Breast epithelium (tissue), 4 donors: ENCODE data around the gene UBAC2. TPM values are rescaled to one million over a fixed set of nuclear protein-coding genes. Genes with fewer than 3 reads are reported as not detected.

ENCODE experiments used
- DNase-seq, 2 donors: peaks; one replicate each; pipeline ENCODE4 v3.0.0-alpha.2; 2019; ENCODE audit warnings: low spot score in 2 of 2
- H3K27ac ChIP-seq, 2 donors: fragments of 200-600 bp; sonication (generic) in 1 of 2; one replicate each; pipeline ENCODE4 v1.5.1; 2016 to 2019; ENCODE audit warnings: mild to moderate bottlenecking in 1 of 2
- H3K27me3 ChIP-seq, 2 donors: fragments of 200-600 bp; sonication (generic) in 1 of 2; one replicate each; pipeline versions ENCODE4 v1.5.1 to v1.6.0; 2017 to 2019; ENCODE audit warnings: control low read depth in 1 of 2, mild to moderate bottlenecking in 1 of 2
- H3K36me3 ChIP-seq: fragments of 200-600 bp; one replicate; pipeline ENCODE4 v1.5.1; 2019
- H3K4me1 ChIP-seq, 2 donors: fragments of 200-600 bp; sonication (generic); one replicate each; pipeline ENCODE4 v1.5.1; 2016 to 2019; ENCODE audit warnings: control low read depth in 1 of 2
- H3K4me3 ChIP-seq, 3 donors: fragments of 200-600 bp; sonication (generic); 1 replicate in 2 of 3; 2 replicates in 1 of 3; pipeline ENCODE4 v1.5.1; 2016 to 2019; ENCODE audit warnings: mild to moderate bottlenecking in 3 of 3, moderate library complexity in 2 of 3
- H3K9me3 ChIP-seq, 2 donors: fragments of 200-600 bp; sonication (generic) in 1 of 2; one replicate each; pipeline ENCODE4 v1.5.1; 2016 to 2019; ENCODE audit warnings: control low read depth in 1 of 2
- POLR2A ChIP-seq: fragments of 450-650 bp; IDR thresholded peaks from one replicate; pipeline ENCODE4 v1.6.1; 2016; ENCODE audit warnings: antibody characterized with exemption, mild to moderate bottlenecking, moderate library complexity
- POLR2AphosphoS5 ChIP-seq, 3 donors: sonication (generic); formaldehyde crosslinking; IDR thresholded peaks; one replicate each; pipeline ENCODE4 v1.6.1; 2017; ENCODE audit warnings: antibody characterized with exemption in 3 of 3
- intact Hi-C: fragments of 100-400 bp; cut with DNase I; formaldehyde crosslinking; loops from one replicate; pipeline ENCODE4 v1.15.1; 2023; ENCODE audit warnings: low total_unique reads
- total RNA-seq, 3 donors: library from RNA; depleted of rRNA; stranded (reverse); fragments of >200 nt; gene quantifications; one replicate each; pipeline ENCODE4 v1.1.0, GENCODE V29; 2016
- TF ChIP-seq, protein P1 (sequence below), 3 donors: fragments of 450-650 bp; IDR thresholded peaks; one replicate each; pipeline ENCODE4 v1.5.1; 2016 to 2017; ENCODE audit warnings: antibody characterized with exemption in 3 of 3, mild to moderate bottlenecking in 3 of 3, moderate library complexity in 3 of 3

UBAC2 gene
- total RNA-seq, 3 donors from 2014 or later = 64.6 to 72.8 (median 65.1) TPM

DNA sequence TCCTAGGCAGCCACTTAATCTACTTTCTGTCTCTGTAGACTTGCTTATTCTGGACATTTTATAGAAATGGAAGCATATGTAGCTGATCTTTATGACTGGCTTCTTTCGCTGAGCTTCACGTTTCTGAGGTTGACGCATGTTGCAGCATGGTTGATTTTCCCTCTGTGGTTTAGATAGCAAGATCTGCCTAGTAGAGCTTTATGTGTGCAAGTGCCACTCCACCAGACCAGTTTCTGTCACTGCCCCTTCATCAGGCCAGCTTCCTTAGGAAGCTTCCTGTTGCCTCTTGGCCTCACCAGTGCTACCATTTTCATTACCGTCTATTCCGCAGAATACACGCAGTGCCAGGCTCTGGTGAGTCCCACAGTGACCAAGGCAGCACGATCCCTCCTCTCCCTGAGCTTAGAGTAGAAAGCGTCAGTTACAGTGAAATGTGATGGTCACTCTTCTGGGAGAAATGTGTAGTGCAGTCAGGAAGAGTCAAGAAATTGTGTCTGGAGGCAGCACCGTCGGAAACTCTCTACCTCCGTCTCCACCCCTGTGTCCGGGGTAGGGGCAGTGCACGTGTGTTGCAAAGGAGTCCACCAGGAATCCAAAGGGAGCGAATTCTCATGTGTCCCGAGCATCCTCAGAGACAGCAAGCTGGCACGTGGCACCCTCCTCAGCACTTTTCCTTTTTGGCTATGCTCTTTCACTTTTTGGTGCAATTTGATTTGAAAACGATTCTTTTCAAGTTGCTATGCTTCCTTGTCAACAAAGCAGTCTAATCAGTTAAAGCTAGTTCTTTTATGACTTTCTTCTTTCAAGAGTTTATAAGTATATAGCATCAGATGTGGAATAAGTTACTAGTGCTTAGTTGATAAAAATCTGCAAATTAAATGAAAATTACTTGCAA lies 151.9 kb downstream of the UBAC2 start:
- peaks cover 3 to 7% of the 10 kb centered on the region in 2 donors for H3K4me1 ChIP-seq
- intact Hi-C loops = no loop called here
- H3K27ac ChIP-seq = no peak overlapping the region
- H3K4me3 ChIP-seq = no peak overlapping the region
- no peaks in the 10 kb centered on the region for H3K9me3 ChIP-seq
- H3K27me3 ChIP-seq = no peaks in the 10 kb centered on the region
- H3K36me3 ChIP-seq = no peaks in the 10 kb centered on the region
- no peak for DNase-seq
- TF ChIP-seq POLR2A = no peak

DNA sequence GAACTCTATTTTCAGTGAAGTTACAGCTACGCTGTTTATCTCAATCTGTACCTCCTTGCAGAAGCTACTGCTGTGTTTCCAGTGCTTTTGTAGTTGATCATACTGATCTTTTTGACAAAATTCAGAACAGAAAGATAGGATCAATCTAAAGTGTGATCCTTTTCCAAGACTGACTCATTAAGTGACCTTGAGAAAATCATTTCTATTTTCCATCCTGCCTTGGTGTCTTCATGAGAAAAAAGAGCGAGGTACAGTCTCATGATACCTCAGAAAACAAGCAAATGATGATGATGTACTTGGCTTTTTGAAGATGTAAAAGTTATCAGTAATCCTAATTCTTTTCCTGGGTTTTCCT lies 152.6 kb downstream of the UBAC2 start:
- Histone ChIP-seq H3K9me3 (no peaks in the 10 kb centered on the region), H3K27ac (no peak overlapping the region), H3K4me3 (no peak overlapping the region), H3K27me3 (no peaks in the 10 kb centered on the region), H3K36me3 (no peaks in the 10 kb centered on the region), H3K4me1 (peaks cover 3 to 7% of the 10 kb centered on the region in 2 donors)
- no peak for TF ChIP-seq POLR2A
- TF ChIP-seq POLR2AphosphoS5 (IDR thresholded peaks at IDR 0.05) = no peak
- TF ChIP-seq, protein P1, sequence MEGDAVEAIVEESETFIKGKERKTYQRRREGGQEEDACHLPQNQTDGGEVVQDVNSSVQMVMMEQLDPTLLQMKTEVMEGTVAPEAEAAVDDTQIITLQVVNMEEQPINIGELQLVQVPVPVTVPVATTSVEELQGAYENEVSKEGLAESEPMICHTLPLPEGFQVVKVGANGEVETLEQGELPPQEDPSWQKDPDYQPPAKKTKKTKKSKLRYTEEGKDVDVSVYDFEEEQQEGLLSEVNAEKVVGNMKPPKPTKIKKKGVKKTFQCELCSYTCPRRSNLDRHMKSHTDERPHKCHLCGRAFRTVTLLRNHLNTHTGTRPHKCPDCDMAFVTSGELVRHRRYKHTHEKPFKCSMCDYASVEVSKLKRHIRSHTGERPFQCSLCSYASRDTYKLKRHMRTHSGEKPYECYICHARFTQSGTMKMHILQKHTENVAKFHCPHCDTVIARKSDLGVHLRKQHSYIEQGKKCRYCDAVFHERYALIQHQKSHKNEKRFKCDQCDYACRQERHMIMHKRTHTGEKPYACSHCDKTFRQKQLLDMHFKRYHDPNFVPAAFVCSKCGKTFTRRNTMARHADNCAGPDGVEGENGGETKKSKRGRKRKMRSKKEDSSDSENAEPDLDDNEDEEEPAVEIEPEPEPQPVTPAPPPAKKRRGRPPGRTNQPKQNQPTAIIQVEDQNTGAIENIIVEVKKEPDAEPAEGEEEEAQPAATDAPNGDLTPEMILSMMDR (IDR thresholded peaks at IDR 0.05) = no peak
- DNase-seq = no peak
- intact Hi-C loops = no loop called here

DNA sequence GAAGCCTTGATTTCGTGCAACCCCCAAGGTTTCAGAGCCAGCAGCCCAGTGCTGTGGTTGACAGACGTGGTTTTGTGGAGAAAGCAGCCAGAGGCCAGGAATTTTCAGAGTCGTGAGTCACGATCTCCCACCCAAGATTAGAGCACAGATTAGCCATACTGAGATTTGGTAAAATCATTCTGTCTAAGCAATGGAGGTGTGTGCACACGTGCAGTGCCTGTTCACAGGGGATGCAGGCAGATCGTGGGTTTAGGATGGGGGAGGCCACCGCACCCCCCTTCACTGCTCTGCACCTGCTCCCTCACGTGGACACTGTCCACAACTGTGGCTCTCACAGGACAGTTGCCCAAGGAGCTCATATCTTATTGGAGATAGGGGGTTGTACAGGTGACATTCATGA lies 153.2 kb downstream of the UBAC2 start:
- intact Hi-C loops = no loop called here
- H3K4me3 ChIP-seq = no peak overlapping the region
- no peak for DNase-seq
- H3K9me3 ChIP-seq = no peaks in the 10 kb centered on the region
- no peaks in the 10 kb centered on the region for H3K36me3 ChIP-seq
- no peaks in the 10 kb centered on the region for H3K27me3 ChIP-seq
- TF ChIP-seq POLR2A (no peak), POLR2AphosphoS5 (IDR thresholded peaks at IDR 0.05) (no peak)
- TF ChIP-seq, protein P1 (IDR thresholded peaks at IDR 0.05) = no peak
- H3K27ac ChIP-seq = peak overlapping the region; percentile 81 to 86
- H3K4me1 ChIP-seq = peaks cover 3 to 7% of the 10 kb centered on the region in 2 donors

DNA sequence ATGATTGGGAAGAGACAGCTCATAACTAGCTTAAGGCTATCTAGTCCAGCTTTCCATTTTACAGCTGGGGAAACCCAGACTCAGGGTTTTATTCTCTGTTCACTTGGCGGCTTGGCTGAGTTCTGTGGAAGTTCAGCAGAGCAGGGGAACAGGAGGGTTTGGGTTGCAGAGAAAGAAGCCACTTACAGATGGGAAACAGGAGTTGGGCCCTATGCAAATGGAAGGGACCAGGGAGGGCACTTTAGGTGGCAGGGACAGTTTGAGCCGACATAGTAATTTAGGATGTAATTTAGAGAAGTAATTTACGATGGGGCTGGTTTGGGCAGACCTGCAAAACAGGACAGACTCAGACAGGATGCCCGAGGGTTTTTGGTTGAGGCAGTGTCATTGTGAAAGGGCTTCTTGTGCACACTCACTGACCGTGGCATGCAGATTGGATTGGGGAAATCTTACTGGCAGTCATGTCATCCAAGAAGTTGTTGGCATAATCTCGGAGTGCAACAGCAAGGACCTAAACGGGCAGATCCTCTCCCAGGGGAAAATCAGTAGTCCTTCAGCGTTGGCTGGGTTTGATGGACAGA lies 153.8 kb downstream of the UBAC2 start:
- H3K36me3 ChIP-seq = no peaks in the 10 kb centered on the region
- peak overlapping the region; percentile 81 to 86 for H3K27ac ChIP-seq
- intact Hi-C loops = no loop called here
- TF ChIP-seq POLR2AphosphoS5 (IDR thresholded peaks at IDR 0.05) = peak in 1 of 3 donors; percentile 44
- TF ChIP-seq, protein P1 (IDR thresholded peaks at IDR 0.05) = no peak
- H3K27me3 ChIP-seq = no peaks in the 10 kb centered on the region
- DNase-seq = peak in 1 of 2 donors; percentile 72
- peaks cover 3 to 7% of the 10 kb centered on the region in 2 donors for H3K4me1 ChIP-seq
- H3K9me3 ChIP-seq = no peaks in the 10 kb centered on the region
- H3K4me3 ChIP-seq = no peak overlapping the region

DNA sequence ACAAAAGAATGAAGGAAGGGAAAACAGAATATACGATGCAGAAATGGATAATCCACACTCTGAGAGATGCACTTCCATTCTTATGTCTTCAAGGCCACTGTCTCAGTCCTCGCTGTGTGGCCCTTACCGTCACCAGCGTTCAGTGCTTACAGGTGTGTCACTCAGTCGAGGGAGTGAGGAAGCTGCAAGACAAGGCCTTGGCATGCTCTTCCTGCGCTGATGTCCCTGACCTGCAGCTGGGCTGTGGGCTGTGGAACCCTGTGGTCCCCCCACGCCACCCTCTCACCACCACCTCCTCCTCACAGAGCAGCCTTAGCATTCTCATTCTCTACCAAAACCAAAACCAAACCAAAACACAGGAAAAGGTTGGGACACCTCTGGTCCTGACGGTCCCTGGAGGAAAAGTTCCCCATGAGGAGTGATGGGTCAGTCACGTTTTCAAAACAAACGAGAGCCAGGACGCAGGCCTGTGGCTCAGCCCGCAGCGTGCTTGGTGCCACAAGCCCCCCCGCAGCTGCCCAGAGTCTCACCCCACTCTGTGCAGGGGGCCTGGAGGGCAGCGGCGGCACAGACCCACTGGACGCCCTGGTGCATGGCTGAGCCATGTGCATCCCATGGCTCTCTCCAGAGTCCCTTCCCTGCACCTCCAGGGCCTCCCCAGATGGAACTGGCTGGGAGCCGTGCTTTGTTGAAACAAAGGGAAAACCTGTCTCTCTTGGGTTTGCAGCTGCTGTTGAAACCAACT lies 154.8 kb downstream of the UBAC2 start:
- peaks cover 3 to 7% of the 10 kb centered on the region in 2 donors for H3K4me1 ChIP-seq
- H3K27ac ChIP-seq = peak overlapping the region; percentile 81 to 86
- no peaks in the 10 kb centered on the region for H3K9me3 ChIP-seq
- H3K4me3 ChIP-seq = no peak overlapping the region
- H3K27me3 ChIP-seq = no peaks in the 10 kb centered on the region
- no peak for DNase-seq
- intact Hi-C loops = no loop called here
- TF ChIP-seq POLR2A (no peak), POLR2AphosphoS5 (IDR thresholded peaks at IDR 0.05) (no peak)
- TF ChIP-seq, protein P1 (IDR thresholded peaks at IDR 0.05) = no peak
- no peaks in the 10 kb centered on the region for H3K36me3 ChIP-seq
